ENCODE measurements around the gene SLC9A5.

The SLC9A5 gene

GRCh38 chr16:67213197-67214019 lies 35.4 kb upstream of the SLC9A5 start:
- Histone ChIP-seq H4K8ac (ENCODE audit: low read depth, low read length) (peak overlapping the region; percentile 17), H3K27ac (ENCODE audit: low read depth, low read length) (peak overlapping the region; percentile 72), H3K36me3 (ENCODE audit: control insufficient read depth in 1 of 2, insufficient read depth in 2 of 2, low read length in 2 of 2) (no peaks in the 10 kb centered on the region), H2BK5ac (ENCODE audit: low read depth, low read length, poor library complexity) (no peak overlapping the region), H2BK12ac (ENCODE audit: low read length) (peak overlapping the region; percentile 12), H2BK120ac (ENCODE audit: insufficient read depth, low read length, poor library complexity) (peak overlapping the region; percentile 14), H3K4me3 (ENCODE audit: low read depth, low read length) (no peak overlapping the region), H3K23ac (ENCODE audit: low read length) (no peak overlapping the region), H3K9me3 (ENCODE audit: insufficient read depth, low read depth, low read length) (peaks cover 2% of the 10 kb centered on the region), H4K12ac (ENCODE audit: low read depth, low read length) (no peak overlapping the region), H2AFZ (ENCODE audit: insufficient read depth, low read length, poor library complexity) (no peak overlapping the region), H3K27me3 (ENCODE audit: insufficient read depth, low read length) (no peaks in the 10 kb centered on the region), H3K4me2 (ENCODE audit: low read length) (peak overlapping the region; percentile 1), H3K79me1 (ENCODE audit: low read length) (peaks cover 6% of the 10 kb centered on the region), H3K18ac (ENCODE audit: low read length) (peak overlapping the region; percentile 24), H3K79me2 (ENCODE audit: control insufficient read depth, insufficient read depth, low read length, poor library complexity) (peaks cover 2% of the 10 kb centered on the region), H2AK5ac (ENCODE audit: low read length) (peak overlapping the region; percentile 66), H3K14ac (ENCODE audit: low read length) (peak overlapping the region; percentile 34), H3K4me1 (ENCODE audit: control insufficient read depth in 1 of 2, insufficient read depth in 2 of 2, low read length in 2 of 2) (peaks cover 10 to 12% of the 10 kb centered on the region in 2 experiments), H3K4ac (ENCODE audit: low read depth, low read length) (no peak overlapping the region), H4K91ac (ENCODE audit: low read depth, low read length) (no peak overlapping the region), H3K9ac (ENCODE audit: low read length) (no peak overlapping the region)
- no CpG with 5 or more reads among the region's 8 CpGs for WGBS (ENCODE audit: extremely low coverage, insufficient coverage, insufficient read length)
- no peak for DNase-seq

GRCh38 chr16:67215706-67216105 lies 33.1 kb upstream of the SLC9A5 start:
- H2BK5ac ChIP-seq (ENCODE audit: low read depth, low read length, poor library complexity), result no peak overlapping the region
- peaks cover 2% of the 10 kb centered on the region for H3K9me3 ChIP-seq (ENCODE audit: insufficient read depth, low read depth, low read length)
- H3K27ac ChIP-seq (ENCODE audit: low read depth, low read length), result no peak overlapping the region
- H3K23ac ChIP-seq (ENCODE audit: low read length), result no peak overlapping the region
- H3K14ac ChIP-seq (ENCODE audit: low read length), result no peak overlapping the region
- no peak overlapping the region for H3K4ac ChIP-seq (ENCODE audit: low read depth, low read length)
- no peak overlapping the region for H3K9ac ChIP-seq (ENCODE audit: low read length)
- no peak overlapping the region for H3K18ac ChIP-seq (ENCODE audit: low read length)
- H2AK5ac ChIP-seq (ENCODE audit: low read length), result no peak overlapping the region
- no peak overlapping the region for H2BK12ac ChIP-seq (ENCODE audit: low read length)
- no peak overlapping the region for H4K8ac ChIP-seq (ENCODE audit: low read depth, low read length)
- no peak overlapping the region for H2BK120ac ChIP-seq (ENCODE audit: insufficient read depth, low read length, poor library complexity)
- H2AFZ ChIP-seq (ENCODE audit: insufficient read depth, low read length, poor library complexity), result no peak overlapping the region
- no peak overlapping the region for H3K4me3 ChIP-seq (ENCODE audit: low read depth, low read length)
- H3K27me3 ChIP-seq (ENCODE audit: insufficient read depth, low read length), result no peaks in the 10 kb centered on the region
- DNase-seq, result no peak
- H4K91ac ChIP-seq (ENCODE audit: low read depth, low read length), result no peak overlapping the region
- peaks cover 2% of the 10 kb centered on the region for H3K79me2 ChIP-seq (ENCODE audit: control insufficient read depth, insufficient read depth, low read length, poor library complexity)
- no peaks in the 10 kb centered on the region for H3K36me3 ChIP-seq (ENCODE audit: control insufficient read depth in 1 of 2, insufficient read depth in 2 of 2, low read length in 2 of 2)
- peaks cover 8 to 9% of the 10 kb centered on the region in 2 experiments for H3K4me1 ChIP-seq (ENCODE audit: control insufficient read depth in 1 of 2, insufficient read depth in 2 of 2, low read length in 2 of 2)
- H3K79me1 ChIP-seq (ENCODE audit: low read length), result peaks cover 6% of the 10 kb centered on the region
- WGBS (ENCODE audit: extremely low coverage, insufficient coverage, insufficient read length), result no CpG with 5 or more reads among the region's 5 CpGs
- H4K12ac ChIP-seq (ENCODE audit: low read depth, low read length), result no peak overlapping the region
- no peak overlapping the region for H3K4me2 ChIP-seq (ENCODE audit: low read length)

- no peak overlapping the region for H4K8ac ChIP-seq (ENCODE audit: low read depth, low read length)
- no peak overlapping the region for H3K27ac ChIP-seq (ENCODE audit: low read depth, low read length)
- no peak overlapping the region for H4K12ac ChIP-seq (ENCODE audit: low read depth, low read length)
- H4K91ac ChIP-seq (ENCODE audit: low read depth, low read length), result no peak overlapping the region
- no peaks in the 10 kb centered on the region for H3K27me3 ChIP-seq (ENCODE audit: insufficient read depth, low read length)
- H3K36me3 ChIP-seq (ENCODE audit: control insufficient read depth in 1 of 2, insufficient read depth in 2 of 2, low read length in 2 of 2), result no peaks in the 10 kb centered on the region
- H2BK120ac ChIP-seq (ENCODE audit: insufficient read depth, low read length, poor library complexity), result no peak overlapping the region
- peaks cover 8 to 9% of the 10 kb centered on the region in 2 experiments for H3K4me1 ChIP-seq (ENCODE audit: control insufficient read depth in 1 of 2, insufficient read depth in 2 of 2, low read length in 2 of 2)
- H2AK5ac ChIP-seq (ENCODE audit: low read length), result no peak overlapping the region
- no peak overlapping the region for H3K14ac ChIP-seq (ENCODE audit: low read length)
- H3K23ac ChIP-seq (ENCODE audit: low read length), result no peak overlapping the region
- H3K4me2 ChIP-seq (ENCODE audit: low read length), result no peak overlapping the region
- H2BK12ac ChIP-seq (ENCODE audit: low read length), result no peak overlapping the region
- H3K9ac ChIP-seq (ENCODE audit: low read length), result no peak overlapping the region
- no CpG with 5 or more reads among the region's 18 CpGs for WGBS (ENCODE audit: extremely low coverage, insufficient coverage, insufficient read length)
- H3K18ac ChIP-seq (ENCODE audit: low read length), result no peak overlapping the region
- no peak overlapping the region for H3K4ac ChIP-seq (ENCODE audit: low read depth, low read length)
- no peak overlapping the region for H3K4me3 ChIP-seq (ENCODE audit: low read depth, low read length)
- H2BK5ac ChIP-seq (ENCODE audit: low read depth, low read length, poor library complexity), result no peak overlapping the region
- no peak overlapping the region for H2AFZ ChIP-seq (ENCODE audit: insufficient read depth, low read length, poor library complexity)
- no peaks in the 10 kb centered on the region for H3K9me3 ChIP-seq (ENCODE audit: insufficient read depth, low read depth, low read length)
- peaks cover 2% of the 10 kb centered on the region for H3K79me2 ChIP-seq (ENCODE audit: control insufficient read depth, insufficient read depth, low read length, poor library complexity)
- DNase-seq, result no peak
- peaks cover 6% of the 10 kb centered on the region for H3K79me1 ChIP-seq (ENCODE audit: low read length)
Observed at GRCh38 chr16:67216612-67217490, 31.9 kb upstream of the SLC9A5 start.

GRCh38 chr16:67223992-67224391 lies 24.8 kb upstream of the SLC9A5 start:
- H3K9ac ChIP-seq (ENCODE audit: low read length), result no peak overlapping the region
- H3K79me1 ChIP-seq (ENCODE audit: low read length), result peaks cover 8% of the 10 kb centered on the region
- H2AFZ ChIP-seq (ENCODE audit: insufficient read depth, low read length, poor library complexity), result no peak overlapping the region
- H3K4ac ChIP-seq (ENCODE audit: low read depth, low read length), result no peak overlapping the region
- H3K18ac ChIP-seq (ENCODE audit: low read length), result no peak overlapping the region
- no peak for DNase-seq
- H3K23ac ChIP-seq (ENCODE audit: low read length), result no peak overlapping the region
- H3K36me3 ChIP-seq (ENCODE audit: control insufficient read depth in 1 of 2, insufficient read depth in 2 of 2, low read length in 2 of 2), result peaks cover 11% of the 10 kb centered on the region in 2 experiments
- no peak overlapping the region for H3K4me3 ChIP-seq (ENCODE audit: low read depth, low read length)
- no peak overlapping the region for H4K12ac ChIP-seq (ENCODE audit: low read depth, low read length)
- H4K91ac ChIP-seq (ENCODE audit: low read depth, low read length), result no peak overlapping the region
- H3K4me2 ChIP-seq (ENCODE audit: low read length), result no peak overlapping the region
- H3K14ac ChIP-seq (ENCODE audit: low read length), result no peak overlapping the region
- no peak overlapping the region for H3K27ac ChIP-seq (ENCODE audit: low read depth, low read length)
- peaks cover 12% of the 10 kb centered on the region in 2 experiments for H3K4me1 ChIP-seq (ENCODE audit: control insufficient read depth in 1 of 2, insufficient read depth in 2 of 2, low read length in 2 of 2)
- no peak overlapping the region for H2AK5ac ChIP-seq (ENCODE audit: low read length)
- H2BK5ac ChIP-seq (ENCODE audit: low read depth, low read length, poor library complexity), result no peak overlapping the region
- H3K9me3 ChIP-seq (ENCODE audit: insufficient read depth, low read depth, low read length), result peaks cover 1% of the 10 kb centered on the region
- WGBS (ENCODE audit: extremely low coverage, insufficient coverage, insufficient read length), result no CpG with 5 or more reads among the region's 3 CpGs
- no peak overlapping the region for H4K8ac ChIP-seq (ENCODE audit: low read depth, low read length)
- H2BK120ac ChIP-seq (ENCODE audit: insufficient read depth, low read length, poor library complexity), result no peak overlapping the region
- H2BK12ac ChIP-seq (ENCODE audit: low read length), result no peak overlapping the region
- peaks cover 9% of the 10 kb centered on the region for H3K79me2 ChIP-seq (ENCODE audit: control insufficient read depth, insufficient read depth, low read length, poor library complexity)
- H3K27me3 ChIP-seq (ENCODE audit: insufficient read depth, low read length), result no peaks in the 10 kb centered on the region
